SK-N-MC (cell line): ENCODE data around the gene MISP.

Source experiments
- EZH2 ChIP-seq: fragments of 200-600 bp; sonication (generic); IDR thresholded peaks from one replicate; pipeline ENCODE4 v1.6.1; 2017; ENCODE audit warnings: antibody characterized with exemption
- FOXP2 ChIP-seq: optimal IDR thresholded peaks from 2 replicates; pipeline ENCODE3; 2011; ENCODE audit warnings: mild to moderate bottlenecking, moderate library complexity; ENCODE audit not compliant: insufficient read depth; ENCODE audit errors: extremely low read length, control extremely low read depth
- POLR2AphosphoS5 ChIP-seq: IDR thresholded peaks from 2 replicates; pipeline ENCODE4 v1.6.1; 2012; ENCODE audit warnings: mild to moderate bottlenecking, low read depth, low read length, borderline replicate concordance

DNA sequence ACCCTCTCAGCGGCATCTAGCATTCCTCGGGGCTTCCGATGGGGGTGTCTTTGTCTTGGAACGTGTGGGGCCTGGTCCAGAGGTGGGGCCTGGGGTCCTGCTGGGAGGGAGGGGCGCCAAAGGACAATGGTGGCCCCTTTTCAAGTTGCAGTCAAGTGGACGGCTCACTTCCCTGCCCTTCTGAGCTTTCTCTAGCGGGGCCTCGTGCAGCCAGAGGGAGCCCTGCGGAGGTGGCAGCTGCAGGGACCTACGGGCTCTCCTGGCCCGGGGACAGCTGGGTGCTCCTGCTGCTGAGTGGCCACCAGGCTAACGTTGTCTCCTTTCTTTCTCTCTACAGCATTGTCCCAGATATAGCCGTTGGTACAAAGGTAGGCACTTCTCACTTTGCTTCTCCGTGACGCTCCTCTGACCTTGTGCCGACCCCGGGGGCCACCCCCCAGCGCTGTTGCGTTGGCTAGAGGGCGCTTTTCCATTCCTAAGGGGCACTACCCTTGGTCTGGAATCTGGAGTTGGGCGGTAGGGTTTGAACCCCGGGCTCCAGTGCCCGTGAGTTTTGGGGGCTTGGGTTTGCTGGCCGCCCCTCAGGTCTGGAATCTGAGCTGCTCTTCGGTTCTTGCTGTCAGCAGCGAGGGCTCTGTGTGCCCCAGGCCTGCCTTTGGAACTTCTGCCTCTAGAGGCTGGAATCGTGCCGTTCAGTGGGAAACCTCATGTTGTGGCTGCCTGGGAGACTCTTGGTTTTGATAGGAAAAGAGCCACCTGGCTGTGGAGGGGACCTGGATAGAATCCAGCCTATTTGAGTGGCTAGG is 48.4 kb downstream of the MISP start:
- TF ChIP-seq EZH2 (no peak), POLR2AphosphoS5 (no peak), FOXP2 (no peak)
